HepG2 (cell line): ENCODE data around the gene CFAP61. TPM values are rescaled to one million over a fixed set of nuclear protein-coding genes. Genes with fewer than 3 reads are reported as not detected.

Experiments used
- BORCS8-MEF2B ChIP-seq: sonication (generic); formaldehyde crosslinking; IDR thresholded peaks from 2 replicates; pipeline ENCODE4 v1.8.0; 2022; ENCODE audit warnings: mild to moderate bottlenecking, missing genetic modification reagents
- EED ChIP-seq: sonication (generic); formaldehyde crosslinking; IDR thresholded peaks from 2 replicates; pipeline ENCODE4 v1.5.0; 2020; ENCODE audit warnings: mild to moderate bottlenecking, missing genetic modification reagents
- KIAA2018 ChIP-seq: sonication (generic); formaldehyde crosslinking; IDR thresholded peaks from 2 replicates; pipeline ENCODE4 v1.5.0; 2020; ENCODE audit warnings: mild to moderate bottlenecking, missing genetic modification reagents, borderline replicate concordance
- RNF2 ChIP-seq: fragments of 450-650 bp; conservative IDR thresholded peaks from 2 replicates; pipeline ENCODE4 v1.6.1; 2016; ENCODE audit warnings: low read depth
- SETDB1 ChIP-seq: sonication (generic); formaldehyde crosslinking; IDR thresholded peaks from 2 replicates; pipeline ENCODE4 v1.5.1; 2020; ENCODE audit warnings: missing genetic modification reagents, mild to moderate bottlenecking, borderline replicate concordance
- SRSF4 ChIP-seq: fragments of 200-400 bp; formaldehyde crosslinking; IDR thresholded peaks from one replicate; pipeline ENCODE4 v1.6.1; 2018; ENCODE audit warnings: mild to moderate bottlenecking, low read depth, low read length, moderate library complexity; ENCODE audit not compliant: poor library complexity, severe bottlenecking
- ZKSCAN8 ChIP-seq: IDR thresholded peaks from 2 replicates; pipeline ENCODE4 v1.6.1; 2016; ENCODE audit warnings: borderline replicate concordance, missing genetic modification reagents, missing compliant biosample characterization
- ZNF180 ChIP-seq: sonication (generic); formaldehyde crosslinking; IDR thresholded peaks from 2 replicates; pipeline ENCODE4 v1.4.0; 2020; ENCODE audit warnings: low read depth, missing genetic modification reagents, borderline replicate concordance
- ZNF253 ChIP-seq: sonication (generic); formaldehyde crosslinking; IDR thresholded peaks from 2 replicates; pipeline ENCODE4 v1.8.0; 2022; ENCODE audit warnings: mild to moderate bottlenecking, missing genetic modification reagents, borderline replicate concordance
- ZNF275 ChIP-seq: sonication (generic); formaldehyde crosslinking; IDR thresholded peaks from 2 replicates; pipeline ENCODE4 v1.8.0; 2022; ENCODE audit warnings: missing genetic modification reagents, mild to moderate bottlenecking, inconsistent platforms, borderline replicate concordance
- ZNF282 ChIP-seq: fragments of 450-650 bp; IDR thresholded peaks from 2 replicates; pipeline ENCODE4 v1.6.1; 2018; ENCODE audit not compliant: partially characterized antibody
- ZNF839 ChIP-seq: sonication (generic); formaldehyde crosslinking; IDR thresholded peaks from 2 replicates; pipeline ENCODE4 v1.4.0; 2020; ENCODE audit warnings: missing genetic modification reagents, mild to moderate bottlenecking, borderline replicate concordance
- ZNF878 ChIP-seq: sonication (generic); formaldehyde crosslinking; IDR thresholded peaks from 2 replicates; pipeline ENCODE4 v1.8.1; 2023; ENCODE audit warnings: mild to moderate bottlenecking, missing genetic modification reagents, moderate library complexity
- polyA plus RNA-seq, 8 experiments: library from polyadenylated mRNA; depleted of rRNA in 3 of 8; stranded (reverse) in 7 of 8; unstranded in 1 of 8; fragments of >200 nt; fragmentation: Illumina TruSeq in 4 of 8; extraction: Trizol in 4 of 8; gene quantifications; 2 replicates each; pipeline versions ENCODE4 v1.2.1 to v1.2.3, GENCODE V29; 2011 to 2016; ENCODE audit warnings: low read depth in 4 of 8, missing spikeins in 1 of 8, mixed read lengths in 1 of 8; ENCODE audit not compliant: insufficient read depth in 1 of 8
- total RNA-seq, 5 experiments: library from RNA; depleted of rRNA; stranded (reverse); fragments of >200 nt; fragmentation: Illumina TruSeq; extraction: Trizol; gene quantifications; 2 replicates each; pipeline ENCODE4 v1.2.3, GENCODE V29; 2016; ENCODE audit warnings: low read depth in 1 of 5

Gene CFAP61
- total and polyA plus RNA-seq, 2 of the 13 experiments (the other 11 are each of a cell fraction or from before 2014, with no cell fraction given) = 0.27 TPM; not detected in 1

- TF ChIP-seq KIAA2018 = no peak
- TF ChIP-seq SETDB1 = no peak
- no peak for TF ChIP-seq BORCS8-MEF2B (CRISPR knock-in tag)
- no peak for TF ChIP-seq SRSF4
- TF ChIP-seq ZNF253 (CRISPR knock-in tag) = no peak
- TF ChIP-seq ZNF180 (CRISPR knock-in tag) = no peak
- no peak for TF ChIP-seq ZNF878
- 0 out of 2 replicates have a peak, but pooled peaks have one; percentile 29 for TF ChIP-seq EED (CRISPR knock-in tag)
- no peak for TF ChIP-seq ZNF839 (CRISPR knock-in tag)
- TF ChIP-seq ZKSCAN8 (CRISPR knock-in tag) = no peak
- no peak for TF ChIP-seq RNF2
- no peak for TF ChIP-seq ZNF282
- no peak for TF ChIP-seq ZNF275 (CRISPR knock-in tag)
Measured at GRCh38 chr20:20375862-20376261, 323.5 kb downstream of the CFAP61 start (continued).
